ENCODE results near the gene LTK. TPM values are rescaled to one million over a fixed set of nuclear protein-coding genes. Genes with fewer than 3 reads are reported as not detected.

LTK gene
- polyA plus RNA-seq, 6 donors from 2014 or later, result 0.35 TPM; not detected in 5

- peaks cover 0 to 11% of the 10 kb centered on the region in 2 donors for H3K36me3 Mint-ChIP-seq
- H3K4me1 Mint-ChIP-seq, result peaks cover 24 to 26% (median 26%) of the 10 kb centered on the region in 3 donors
- H3K27ac Mint-ChIP-seq, result no peak overlapping the region
- no peak for DNase-seq
- H3K4me3 Mint-ChIP-seq, result no peak overlapping the region
- H3K9me3 Mint-ChIP-seq, result no peaks in the 10 kb centered on the region
- peaks cover 31 to 33% (median 33%) of the 10 kb centered on the region in 3 donors for H3K27me3 Mint-ChIP-seq
- ATAC-seq (ENCODE audit: low read depth in 2 of 2), result no peak
These were observed 40.1 kb upstream of the LTK start for GRCh38 chr15:41553731-41554130.

GRCh38 chr15:41550066-41550775 lies 36.6 kb upstream of the LTK start:
- peaks cover 0 to 5% (median 0%) of the 10 kb centered on the region in 3 donors for H3K4me1 Mint-ChIP-seq
- ATAC-seq (ENCODE audit: low read depth in 2 of 2), result no peak
- no peak overlapping the region for H3K4me3 Mint-ChIP-seq
- H3K27ac Mint-ChIP-seq, result no peak overlapping the region
- H3K36me3 Mint-ChIP-seq, result no peaks in the 10 kb centered on the region
- peaks cover 7 to 17% (median 13%) of the 10 kb centered on the region in 3 donors for H3K27me3 Mint-ChIP-seq
- H3K9me3 Mint-ChIP-seq, result no peaks in the 10 kb centered on the region
- no peak for DNase-seq

GRCh38 chr15:41546851-41547786 lies 33.5 kb upstream of the LTK start:
- no peak for ATAC-seq (ENCODE audit: low read depth in 2 of 2)
- Mint-ChIP-seq H3K4me3 (no peak overlapping the region), H3K36me3 (no peaks in the 10 kb centered on the region)

GRCh38 chr15:41545218-41545617 lies 31.6 kb upstream of the LTK start:
- peak overlapping the region in 4 of 6 donors; percentile 58 to 97 (median 70) for H3K27ac Mint-ChIP-seq
- no peaks in the 10 kb centered on the region for H3K36me3 Mint-ChIP-seq
- H3K9me3 Mint-ChIP-seq, result no peaks in the 10 kb centered on the region
- ATAC-seq (ENCODE audit: low read depth in 2 of 2), result no peak
- peaks cover 0 to under 1% (median 0%) of the 10 kb centered on the region in 3 donors for H3K27me3 Mint-ChIP-seq
- peaks cover 6 to 25% (median 12%) of the 10 kb centered on the region in 3 donors for H3K4me1 Mint-ChIP-seq
- DNase-seq, result no peak
- H3K4me3 Mint-ChIP-seq, result peak overlapping the region; percentile 90 to 98 (median 96)

More at GRCh38 chr15:41546851-41547786, 33.5 kb upstream of the LTK start:
- DNase-seq, result no peak
- no peak overlapping the region for H3K27ac Mint-ChIP-seq
- no peaks in the 10 kb centered on the region for H3K9me3 Mint-ChIP-seq
- H3K27me3 Mint-ChIP-seq, result peaks cover 0 to 4% (median 0%) of the 10 kb centered on the region in 3 donors
- H3K4me1 Mint-ChIP-seq, result peaks cover 6 to 22% (median 12%) of the 10 kb centered on the region in 3 donors

GRCh38 chr15:41544650-41545015 lies 31.0 kb upstream of the LTK start:
- Mint-ChIP-seq H3K27me3 (no peaks in the 10 kb centered on the region), H3K9me3 (no peaks in the 10 kb centered on the region), H3K36me3 (no peaks in the 10 kb centered on the region), H3K4me3 (peak overlapping the region; percentile 90 to 98 (median 96)), H3K27ac (peak overlapping the region in 5 of 6 donors; percentile 43 to 97 (median 87)), H3K4me1 (peaks cover 6 to 25% (median 12%) of the 10 kb centered on the region in 3 donors)
- ATAC-seq (ENCODE audit: low read depth in 2 of 2), result no peak
- no peak for DNase-seq

- Mint-ChIP-seq H3K4me3 (peak overlapping the region; percentile 90 to 98 (median 96)), H3K9me3 (no peaks in the 10 kb centered on the region), H3K36me3 (no peaks in the 10 kb centered on the region), H3K4me1 (peaks cover 6 to 29% (median 12%) of the 10 kb centered on the region in 3 donors), H3K27ac (peak overlapping the region; percentile 85 to 97 (median 92)), H3K27me3 (no peaks in the 10 kb centered on the region)
- DNase-seq (no peak), ATAC-seq (ENCODE audit: low read depth in 2 of 2) (no peak)
These were observed 29.9 kb upstream of the LTK start for GRCh38 chr15:41543521-41543870.

GRCh38 chr15:41536866-41537265 lies 23.2 kb upstream of the LTK start:
- Mint-ChIP-seq H3K27me3 (no peaks in the 10 kb centered on the region), H3K27ac (peak overlapping the region in 1 of 6 donors; percentile 65), H3K9me3 (no peaks in the 10 kb centered on the region), H3K36me3 (peaks cover 9 to 18% of the 10 kb centered on the region in 2 donors), H3K4me1 (peaks cover 5 to 13% (median 12%) of the 10 kb centered on the region in 3 donors), H3K4me3 (no peak overlapping the region)
- ATAC-seq (ENCODE audit: low read depth in 2 of 2) (no peak), DNase-seq (no peak)

- ATAC-seq (ENCODE audit: low read depth in 2 of 2) (no peak), DNase-seq (no peak)
- Mint-ChIP-seq H3K27ac (no peak overlapping the region), H3K4me3 (no peak overlapping the region), H3K36me3 (peaks cover 9 to 18% of the 10 kb centered on the region in 2 donors), H3K4me1 (peaks cover 14 to 23% (median 22%) of the 10 kb centered on the region in 3 donors), H3K9me3 (no peaks in the 10 kb centered on the region), H3K27me3 (no peaks in the 10 kb centered on the region)
These were observed 21.9 kb upstream of the LTK start for GRCh38 chr15:41535544-41535943.

- peak overlapping the region in 6 of 8 donors; percentile 51 to 90 (median 72) for H3K4me3 Mint-ChIP-seq
- peak; percentile 36 to 42 for ATAC-seq (ENCODE audit: low read depth in 2 of 2)
- H3K9me3 Mint-ChIP-seq, result no peaks in the 10 kb centered on the region
- peaks cover 23 to 29% (median 24%) of the 10 kb centered on the region in 3 donors for H3K4me1 Mint-ChIP-seq
- H3K27ac Mint-ChIP-seq, result peak overlapping the region; percentile 85 to 94 (median 89)
- peaks cover 21 to 29% of the 10 kb centered on the region in 2 donors for H3K36me3 Mint-ChIP-seq
- DNase-seq, result no peak
- H3K27me3 Mint-ChIP-seq, result no peaks in the 10 kb centered on the region
These were observed 16.8 kb upstream of the LTK start for GRCh38 chr15:41530363-41530956.

GRCh38 chr15:41523097-41523496 lies 9.5 kb upstream of the LTK start:
- DNase-seq (no peak), ATAC-seq (ENCODE audit: low read depth in 2 of 2) (no peak)
- Mint-ChIP-seq H3K9me3 (no peaks in the 10 kb centered on the region), H3K27ac (no peak overlapping the region), H3K36me3 (peaks cover 11 to 39% of the 10 kb centered on the region in 2 donors), H3K4me1 (peaks cover 0 to 4% (median 0%) of the 10 kb centered on the region in 3 donors), H3K4me3 (no peak overlapping the region), H3K27me3 (no peaks in the 10 kb centered on the region)

GRCh38 chr15:41521614-41522013 lies 8.0 kb upstream of the LTK start:
- no peak for ATAC-seq (ENCODE audit: low read depth in 2 of 2)
- peak overlapping the region in 2 of 6 donors; percentile 6 to 25 for H3K27ac Mint-ChIP-seq
- no peak for DNase-seq
- no peaks in the 10 kb centered on the region for H3K9me3 Mint-ChIP-seq
- peaks cover 10 to 24% of the 10 kb centered on the region in 2 donors for H3K36me3 Mint-ChIP-seq
- H3K4me1 Mint-ChIP-seq, result peaks cover 0 to 7% (median 4%) of the 10 kb centered on the region in 3 donors
- H3K27me3 Mint-ChIP-seq, result no peaks in the 10 kb centered on the region
- H3K4me3 Mint-ChIP-seq, result no peak overlapping the region

- peaks cover 0 to 7% (median 4%) of the 10 kb centered on the region in 3 donors for H3K4me1 Mint-ChIP-seq
- H3K4me3 Mint-ChIP-seq, result no peak overlapping the region
- no peak for DNase-seq
- no peak for ATAC-seq (ENCODE audit: low read depth in 2 of 2)
- H3K9me3 Mint-ChIP-seq, result no peaks in the 10 kb centered on the region
- H3K27ac Mint-ChIP-seq, result peak overlapping the region in 2 of 6 donors; percentile 62 to 76
- H3K36me3 Mint-ChIP-seq, result peaks cover 5 to 19% of the 10 kb centered on the region in 2 donors
- no peaks in the 10 kb centered on the region for H3K27me3 Mint-ChIP-seq
These were observed 7.0 kb upstream of the LTK start for GRCh38 chr15:41520636-41521035.

GRCh38 chr15:41517895-41518449 lies 4.3 kb upstream of the LTK start:
- Mint-ChIP-seq H3K27me3 (peaks cover 4 to 11% (median 8%) of the 10 kb centered on the region in 3 donors), H3K4me1 (peaks cover 11 to 23% (median 14%) of the 10 kb centered on the region in 3 donors), H3K4me3 (no peak overlapping the region), H3K9me3 (no peaks in the 10 kb centered on the region), H3K36me3 (peaks cover 5% of the 10 kb centered on the region in 2 donors), H3K27ac (no peak overlapping the region)
- no peak for DNase-seq
- ATAC-seq (ENCODE audit: low read depth in 2 of 2), result no peak
